HepG2 (cell line): ENCODE measurements around the gene CALN1. TPM values are rescaled to one million over a fixed set of nuclear protein-coding genes. Genes with fewer than 3 reads are reported as not detected.

Source experiments
- ATAC-seq: fragments of 200-7000 bp; cut with Tn5 transposase; 3 replicates; pipeline ENCODE4 v1.9.1; 2020; ENCODE audit warnings: mild to moderate bottlenecking, moderate library complexity
- BruUV-seq: library from RNA; stranded (reverse); fragments of 400-500 nt; replicated peaks from 2 replicates; lab custom pipeline; 2021; lab: Mats Ljungman, UMichigan
- CTCF ChIA-PET: fragments of 300-600 bp; formaldehyde crosslinking; extraction: SDS; loops from one replicate; lab custom pipeline; 2021; ENCODE audit warnings: low total read pairs, inconsistent platforms, low intra/inter-chr PET ratio; lab: Yijun Ruan, JAX
- POLR2A ChIA-PET: fragments of 350-600 bp; sonication (Branson Sonifier 250); formaldehyde crosslinking; loops from one replicate; lab custom pipeline; 2020; ENCODE audit warnings: antibody characterized with exemption, inconsistent platforms; lab: Yijun Ruan, JAX
- DNase-seq: peaks from one replicate; pipeline ENCODE4 v3.0.0-alpha.2; 2015; ENCODE audit warnings: low spot score
- FAIRE-seq: peaks from 3 replicates; lab custom pipeline; 2011; peaks lifted over from hg19 to GRCh38; lab: Jason Lieb, UNC
- H2AFZ ChIP-seq: one replicate; pipeline ENCODE4 v1.6.1; 2011; ENCODE audit warnings: low read length, inconsistent platforms
- H3K27ac ChIP-seq: fragments of 300-600 bp; 3 replicates; pipeline ENCODE4 v1.8.0; 2011; ENCODE audit warnings: mixed run types, mild to moderate bottlenecking, mixed read lengths, low read length, inconsistent platforms; ENCODE audit not compliant: insufficient read depth; ENCODE audit errors: extremely low read length
- H3K27me3 ChIP-seq, 2 experiments: fragments of 200-600 bp in 1 of 2; 2 replicates in 1 of 2; 3 replicates in 1 of 2; pipeline versions ENCODE4 v1.6.0 to v1.8.0; 2011; ENCODE audit warnings: low read length in 2 of 2, mild to moderate bottlenecking in 2 of 2, moderate library complexity in 2 of 2, inconsistent platforms in 1 of 2; ENCODE audit not compliant: insufficient read depth in 2 of 2, control insufficient read depth in 1 of 2
- H3K36me3 ChIP-seq, 2 experiments: fragments of 200-600 bp in 1 of 2; replicated peaks in 1 of 2; 2 replicates in 1 of 2; 3 replicates in 1 of 2; pipeline versions ENCODE4 v1.5.1 to v1.8.0; 2011; ENCODE audit warnings: low read length in 2 of 2, inconsistent platforms in 1 of 2; ENCODE audit not compliant: insufficient read depth in 2 of 2, control insufficient read depth in 1 of 2
- H3K4me1 ChIP-seq: 2 replicates; pipeline ENCODE4 v1.5.1; 2012; ENCODE audit warnings: low read length, inconsistent platforms; ENCODE audit not compliant: insufficient read depth
- H3K4me2 ChIP-seq: 2 replicates; pipeline ENCODE4 v1.6.0; 2011; ENCODE audit warnings: low read depth, low read length, inconsistent platforms
- H3K4me3 ChIP-seq, 3 experiments: fragments of 200-600 bp in 1 of 3; sonication (generic), shearing (Covaris generic) in 1 of 3; replicated peaks in 1 of 3; 2 replicates each; pipeline ENCODE4 v1.5.1; 2011 to 2016; ENCODE audit warnings: low read length in 3 of 3, inconsistent platforms in 2 of 3, low read depth in 2 of 3, mild to moderate bottlenecking in 2 of 3, control low read depth in 1 of 3, mixed read lengths in 1 of 3; ENCODE audit not compliant: insufficient read depth in 1 of 3
- H3K79me2 ChIP-seq: one replicate; pipeline ENCODE4 v1.6.1; 2011; ENCODE audit warnings: low read length, inconsistent platforms; ENCODE audit not compliant: insufficient read depth
- H3K9ac ChIP-seq: 2 replicates; pipeline ENCODE4 v1.6.0; 2011; ENCODE audit warnings: mild to moderate bottlenecking, low read depth, low read length, inconsistent platforms; ENCODE audit not compliant: insufficient read depth
- H3K9me3 ChIP-seq: 2 replicates; pipeline ENCODE4 v1.5.1; 2012; ENCODE audit warnings: mild to moderate bottlenecking, low read length
- H4K20me1 ChIP-seq: 2 replicates; pipeline ENCODE4 v1.6.0; 2011; ENCODE audit warnings: inconsistent platforms, mild to moderate bottlenecking, low read length, moderate library complexity; ENCODE audit not compliant: insufficient read depth
- CREB1 ChIP-seq, 2 experiments: fragments of 450-650 bp in 1 of 2; IDR thresholded peaks; 2 replicates each; pipeline ENCODE4 v1.6.1; 2016 to 2017; ENCODE audit warnings: control low read depth in 1 of 2, mild to moderate bottlenecking in 1 of 2, missing compliant biosample characterization in 1 of 2, missing genetic modification characterization in 1 of 2
- KDM1A ChIP-seq: IDR thresholded peaks from 2 replicates; pipeline ENCODE4 v1.6.1; 2016; ENCODE audit warnings: missing compliant biosample characterization
- MXD3 ChIP-seq: IDR thresholded peaks from 2 replicates; pipeline ENCODE4 v1.6.1; 2016; ENCODE audit warnings: mild to moderate bottlenecking, missing biosample characterization, missing genetic modification reagents
- NFE2L2 ChIP-seq: fragments of 150-350 bp; IDR thresholded peaks from 2 replicates; pipeline ENCODE4 v1.6.1; 2014; ENCODE audit warnings: low read length
- RFX3 ChIP-seq: IDR thresholded peaks from 2 replicates; pipeline ENCODE4 v1.6.1; 2016; ENCODE audit warnings: missing biosample characterization, missing genetic modification reagents
- ZBTB8A ChIP-seq: sonication (generic); formaldehyde crosslinking; IDR thresholded peaks from 2 replicates; pipeline ENCODE4 v1.4.0; 2020; ENCODE audit warnings: mild to moderate bottlenecking, low read depth, missing genetic modification reagents, borderline replicate concordance
- ZGPAT ChIP-seq: IDR thresholded peaks from 2 replicates; pipeline ENCODE4 v1.6.1; 2016; ENCODE audit warnings: mild to moderate bottlenecking
- ZKSCAN8 ChIP-seq: IDR thresholded peaks from 2 replicates; pipeline ENCODE4 v1.6.1; 2016; ENCODE audit warnings: borderline replicate concordance, missing genetic modification reagents, missing compliant biosample characterization
- WGBS: methylation state at CpG from one replicate; pipeline ENCODE4 v1.1.6; 2017; ENCODE audit warnings: low lambda C conversion rate; 5-methylcytosine and 5-hydroxymethylcytosine counted together
- in situ Hi-C: cut with HindIII; loops from 2 replicates; pipeline ENCODE4 v1.10.0; 2017; ENCODE audit warnings: low pct_unique_long_range_greater_than_20kb; ENCODE audit not compliant: extremely low pct_ligation_motif_present
- intact Hi-C: fragments of 100-400 bp; cut with micrococcal nuclease; formaldehyde crosslinking; loops from one replicate; pipeline ENCODE4 v1.10.0; 2022; ENCODE audit not compliant: unreplicated experiment
- polyA plus RNA-seq, 8 experiments: library from polyadenylated mRNA; depleted of rRNA in 3 of 8; stranded (reverse) in 7 of 8; unstranded in 1 of 8; fragments of >200 nt; fragmentation: Illumina TruSeq in 4 of 8; extraction: Trizol in 4 of 8; gene quantifications; 2 replicates each; pipeline versions ENCODE4 v1.2.1 to v1.2.3, GENCODE V29; 2011 to 2016; ENCODE audit warnings: low read depth in 4 of 8, missing spikeins in 1 of 8, mixed read lengths in 1 of 8; ENCODE audit not compliant: insufficient read depth in 1 of 8
- total RNA-seq, 5 experiments: library from RNA; depleted of rRNA; stranded (reverse); fragments of >200 nt; fragmentation: Illumina TruSeq; extraction: Trizol; gene quantifications; 2 replicates each; pipeline ENCODE4 v1.2.3, GENCODE V29; 2016; ENCODE audit warnings: low read depth in 1 of 5
- TF ChIP-seq, protein P1 (sequence below), 2 experiments: IDR thresholded peaks; 2 replicates each; pipeline ENCODE4 v1.6.1; 2011 to 2012; ENCODE audit warnings: low read length in 2 of 2, borderline replicate concordance in 1 of 2, low read depth in 1 of 2, mild to moderate bottlenecking in 1 of 2, moderate library complexity in 1 of 2
- TF ChIP-seq, protein P2 (sequence below): sonication (generic); formaldehyde crosslinking; conservative IDR thresholded peaks from 2 replicates; pipeline ENCODE4 v1.8.0; 2022; ENCODE audit warnings: mild to moderate bottlenecking, moderate library complexity, missing genetic modification reagents
- TF ChIP-seq, protein P3 (sequence below): IDR thresholded peaks from 2 replicates; pipeline ENCODE4 v1.6.1; 2016; ENCODE audit warnings: missing biosample characterization, missing genetic modification reagents, low read depth
- TF ChIP-seq, protein P4 (sequence below): sonication (generic); formaldehyde crosslinking; conservative IDR thresholded peaks from 2 replicates; pipeline ENCODE4 v1.5.0; 2020; ENCODE audit warnings: missing genetic modification reagents

The CALN1 gene
- total and polyA plus RNA-seq, 2 of the 13 experiments (the other 11 are each of a cell fraction or from before 2014, with no cell fraction given) = not detected

DNA sequence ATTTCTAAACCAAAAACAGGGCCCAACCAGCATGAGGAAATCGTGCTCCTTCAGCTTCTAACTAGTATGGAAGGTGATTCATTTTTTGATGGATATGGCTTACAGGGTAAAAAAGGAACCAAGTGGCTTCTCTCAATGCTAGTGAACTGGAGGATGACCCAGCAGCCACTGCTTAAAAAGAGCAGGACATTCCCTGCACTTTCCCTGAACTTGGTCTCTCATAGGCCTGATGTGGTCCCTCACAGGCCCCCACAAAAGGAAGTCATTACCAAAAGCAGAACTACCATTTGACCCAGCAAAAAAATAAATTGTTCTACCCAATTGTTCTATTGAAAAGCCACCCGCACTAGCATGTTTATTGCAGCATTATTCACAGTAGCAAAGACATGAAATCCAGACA, 188.8 kb downstream of the CALN1 start (continued):
- TF ChIP-seq, protein P1, sequence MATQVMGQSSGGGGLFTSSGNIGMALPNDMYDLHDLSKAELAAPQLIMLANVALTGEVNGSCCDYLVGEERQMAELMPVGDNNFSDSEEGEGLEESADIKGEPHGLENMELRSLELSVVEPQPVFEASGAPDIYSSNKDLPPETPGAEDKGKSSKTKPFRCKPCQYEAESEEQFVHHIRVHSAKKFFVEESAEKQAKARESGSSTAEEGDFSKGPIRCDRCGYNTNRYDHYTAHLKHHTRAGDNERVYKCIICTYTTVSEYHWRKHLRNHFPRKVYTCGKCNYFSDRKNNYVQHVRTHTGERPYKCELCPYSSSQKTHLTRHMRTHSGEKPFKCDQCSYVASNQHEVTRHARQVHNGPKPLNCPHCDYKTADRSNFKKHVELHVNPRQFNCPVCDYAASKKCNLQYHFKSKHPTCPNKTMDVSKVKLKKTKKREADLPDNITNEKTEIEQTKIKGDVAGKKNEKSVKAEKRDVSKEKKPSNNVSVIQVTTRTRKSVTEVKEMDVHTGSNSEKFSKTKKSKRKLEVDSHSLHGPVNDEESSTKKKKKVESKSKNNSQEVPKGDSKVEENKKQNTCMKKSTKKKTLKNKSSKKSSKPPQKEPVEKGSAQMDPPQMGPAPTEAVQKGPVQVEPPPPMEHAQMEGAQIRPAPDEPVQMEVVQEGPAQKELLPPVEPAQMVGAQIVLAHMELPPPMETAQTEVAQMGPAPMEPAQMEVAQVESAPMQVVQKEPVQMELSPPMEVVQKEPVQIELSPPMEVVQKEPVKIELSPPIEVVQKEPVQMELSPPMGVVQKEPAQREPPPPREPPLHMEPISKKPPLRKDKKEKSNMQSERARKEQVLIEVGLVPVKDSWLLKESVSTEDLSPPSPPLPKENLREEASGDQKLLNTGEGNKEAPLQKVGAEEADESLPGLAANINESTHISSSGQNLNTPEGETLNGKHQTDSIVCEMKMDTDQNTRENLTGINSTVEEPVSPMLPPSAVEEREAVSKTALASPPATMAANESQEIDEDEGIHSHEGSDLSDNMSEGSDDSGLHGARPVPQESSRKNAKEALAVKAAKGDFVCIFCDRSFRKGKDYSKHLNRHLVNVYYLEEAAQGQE (IDR thresholded peaks at IDR 0.05; ENCODE audit: borderline replicate concordance in 1 of 2, low read depth in 1 of 2, low read length in 2 of 2) = no peak
- TF ChIP-seq MXD3 (CRISPR knock-in tag) = no peak
- no peak for TF ChIP-seq NFE2L2
- TF ChIP-seq, protein P2, sequence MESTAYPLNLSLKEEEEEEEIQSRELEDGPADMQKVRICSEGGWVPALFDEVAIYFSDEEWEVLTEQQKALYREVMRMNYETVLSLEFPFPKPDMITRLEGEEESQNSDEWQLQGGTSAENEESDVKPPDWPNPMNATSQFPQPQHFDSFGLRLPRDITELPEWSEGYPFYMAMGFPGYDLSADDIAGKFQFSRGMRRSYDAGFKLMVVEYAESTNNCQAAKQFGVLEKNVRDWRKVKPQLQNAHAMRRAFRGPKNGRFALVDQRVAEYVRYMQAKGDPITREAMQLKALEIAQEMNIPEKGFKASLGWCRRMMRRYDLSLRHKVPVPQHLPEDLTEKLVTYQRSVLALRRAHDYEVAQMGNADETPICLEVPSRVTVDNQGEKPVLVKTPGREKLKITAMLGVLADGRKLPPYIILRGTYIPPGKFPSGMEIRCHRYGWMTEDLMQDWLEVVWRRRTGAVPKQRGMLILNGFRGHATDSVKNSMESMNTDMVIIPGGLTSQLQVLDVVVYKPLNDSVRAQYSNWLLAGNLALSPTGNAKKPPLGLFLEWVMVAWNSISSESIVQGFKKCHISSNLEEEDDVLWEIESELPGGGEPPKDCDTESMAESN (CRISPR knock-in tag) = no peak
- TF ChIP-seq, all 625 proteins: peak for 0

GRCh38 chr7:72222136-72222535, 190.0 kb downstream of the CALN1 start:
- ATAC-seq (no peak), DNase-seq (no peak), FAIRE-seq (no peak)
- CTCF ChIA-PET = no interaction called here
- intact Hi-C loops = no loop called here
- in situ Hi-C loops = no loop called here
- H3K4me3 ChIP-seq = no peak overlapping the region
- no peaks in the 10 kb centered on the region for H3K79me2 ChIP-seq
- 30% methylated on average over 5 of the region's 5 CpGs for WGBS
- H3K9ac ChIP-seq = no peak overlapping the region
- no peaks in the 10 kb centered on the region for H3K4me1 ChIP-seq
- no peak overlapping the region for H2AFZ ChIP-seq
- no peaks in the 10 kb centered on the region for H3K27me3 ChIP-seq
- no peaks in the 10 kb centered on the region for H3K9me3 ChIP-seq
- POLR2A ChIA-PET = no interaction called here
- no peak overlapping the region for H3K4me2 ChIP-seq
- no peak overlapping the region for H3K27ac ChIP-seq
- no peaks in the 10 kb centered on the region for H4K20me1 ChIP-seq
- H3K36me3 ChIP-seq = no peaks in the 10 kb centered on the region
- BruUV-seq = no TSS peak
- no peak for TF ChIP-seq KDM1A (CRISPR knock-in tag)
- no peak for TF ChIP-seq ZKSCAN8
- TF ChIP-seq ZGPAT (CRISPR knock-in tag) = no peak
- TF ChIP-seq, protein P3, sequence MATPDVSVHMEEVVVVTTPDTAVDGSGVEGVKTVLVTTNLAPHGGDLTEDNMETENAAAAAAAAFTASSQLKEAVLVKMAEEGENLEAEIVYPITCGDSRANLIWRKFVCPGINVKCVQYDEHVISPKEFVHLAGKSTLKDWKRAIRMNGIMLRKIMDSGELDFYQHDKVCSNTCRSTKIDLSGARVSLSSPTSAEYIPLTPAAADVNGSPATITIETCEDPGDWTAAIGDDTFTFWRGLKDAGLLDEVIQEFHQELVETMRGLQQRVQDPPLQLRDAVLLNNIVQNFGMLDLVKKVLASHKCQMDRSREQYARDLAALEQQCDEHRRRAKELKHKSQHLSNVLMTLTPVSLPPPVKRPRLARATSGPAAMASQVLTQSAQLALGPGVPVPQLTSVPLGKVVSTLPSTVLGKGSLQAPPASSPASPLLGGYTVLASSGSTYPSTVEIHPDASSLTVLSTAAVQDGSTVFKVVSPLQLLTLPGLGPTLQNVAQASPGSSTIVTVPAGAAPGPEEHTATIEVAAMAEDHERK (CRISPR knock-in tag) = no peak
- no peak for TF ChIP-seq CREB1 (IDR thresholded peaks at IDR 0.05)
- TF ChIP-seq CREB1 (CRISPR knock-in tag; IDR thresholded peaks at IDR 0.05) = no peak
- TF ChIP-seq, protein P4, sequence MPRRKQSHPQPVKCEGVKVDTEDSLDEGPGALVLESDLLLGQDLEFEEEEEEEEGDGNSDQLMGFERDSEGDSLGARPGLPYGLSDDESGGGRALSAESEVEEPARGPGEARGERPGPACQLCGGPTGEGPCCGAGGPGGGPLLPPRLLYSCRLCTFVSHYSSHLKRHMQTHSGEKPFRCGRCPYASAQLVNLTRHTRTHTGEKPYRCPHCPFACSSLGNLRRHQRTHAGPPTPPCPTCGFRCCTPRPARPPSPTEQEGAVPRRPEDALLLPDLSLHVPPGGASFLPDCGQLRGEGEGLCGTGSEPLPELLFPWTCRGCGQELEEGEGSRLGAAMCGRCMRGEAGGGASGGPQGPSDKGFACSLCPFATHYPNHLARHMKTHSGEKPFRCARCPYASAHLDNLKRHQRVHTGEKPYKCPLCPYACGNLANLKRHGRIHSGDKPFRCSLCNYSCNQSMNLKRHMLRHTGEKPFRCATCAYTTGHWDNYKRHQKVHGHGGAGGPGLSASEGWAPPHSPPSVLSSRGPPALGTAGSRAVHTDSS = no peak
- no peak for TF ChIP-seq ZBTB8A (CRISPR knock-in tag)
- TF ChIP-seq RFX3 (CRISPR knock-in tag) = no peak
